Spleen (tissue), 7 donors: ENCODE results near the gene PCBP3.
"Not testable (repeated sequence)": the region's sequence is repeated elsewhere in the genome, so short reads cannot be mapped to it uniquely, and the experiment has no call there.

Source experiments
- CTCF ChIP-seq, 11 experiments: fragments of 200-600 bp in 7 of 11; fragments of 450-650 bp in 4 of 11; sonication (generic) in 4 of 11; IDR thresholded peaks in 8 of 11; conservative IDR thresholded peaks in 3 of 11; 1 replicate in 7 of 11; 2 replicates in 4 of 11; pipeline versions ENCODE4 v1.4.0 to v1.8.0; 2016 to 2021; ENCODE audit warnings: antibody characterized with exemption in 11 of 11, inconsistent platforms in 4 of 11, mild to moderate bottlenecking in 1 of 11
- POLR2A ChIP-seq, 3 donors: fragments of 450-650 bp; IDR thresholded peaks; one replicate each; pipeline ENCODE4 v1.5.1; 2017; ENCODE audit warnings: antibody characterized with exemption in 3 of 3, mild to moderate bottlenecking in 1 of 3
- donor health status: DM: no; HTN: no; CAD: no; lungs with moderate emphysema.
- donor health status: DM: no; HTN: no; CAD: no.
- donor health status: DM: no; HTN: no; CAD: no.

DNA sequence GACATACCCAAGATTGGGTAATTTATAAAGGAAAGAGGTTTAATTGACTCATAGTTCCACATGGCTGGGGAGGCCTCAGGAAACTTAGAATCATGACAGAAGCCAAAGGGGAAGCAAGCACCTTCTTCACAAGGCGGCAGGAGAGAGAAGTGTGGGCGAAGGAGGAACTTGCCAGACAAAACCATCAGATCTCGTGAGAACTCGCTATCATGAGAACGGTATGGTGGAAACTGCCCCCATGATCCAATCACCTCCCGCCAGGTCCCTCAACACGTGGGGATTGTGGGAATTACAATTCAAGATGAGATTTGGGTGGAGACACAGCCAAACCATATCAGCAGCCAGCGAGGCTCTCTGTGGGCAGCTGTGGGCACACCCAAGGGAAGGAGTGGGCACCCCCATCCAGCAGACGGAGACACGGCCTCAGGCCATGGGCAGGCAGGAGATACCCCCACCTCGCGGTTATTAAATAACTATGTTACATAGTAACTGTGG is 189.3 kb downstream of the PCBP3 start:
- TF ChIP-seq CTCF (IDR thresholded peaks at IDR 0.05 in 8 of 11, conservative IDR thresholded peaks at IDR 0.05 in 3 of 11); POLR2A (IDR thresholded peaks at IDR 0.05): not testable (repeated sequence)
